ENCODE data around the gene OSGEP.

Gene OSGEP

Small RNA genes within 50 kb of the gene (small RNA-seq; reads per million reads assigned to genes)
- 1.4 reads per million for gene RNA5SP382 (ENCODE audit: low read depth)
